Prostate gland (tissue), 2 donors: ENCODE data around the gene PARP15. TPM values are rescaled to one million over a fixed set of nuclear protein-coding genes. Genes with fewer than 3 reads are reported as not detected.

Experiments
- DNase-seq: peaks from one replicate; pipeline ENCODE4 v3.0.0-alpha.2; 2019; ENCODE audit warnings: low spot score
- H3K27ac ChIP-seq, 2 donors: fragments of 200-600 bp; sonication (generic); 2 replicates each; pipeline ENCODE4 v1.5.1; 2017 to 2019
- H3K27me3 ChIP-seq: fragments of 200-600 bp; sonication (generic); replicated peaks from 2 replicates; pipeline ENCODE4 v1.5.1; 2019; ENCODE audit not compliant: insufficient read depth
- H3K36me3 ChIP-seq, 2 donors: fragments of 200-600 bp; sonication (generic); 1 replicate in 1 of 2; 2 replicates in 1 of 2; pipeline versions ENCODE4 v1.5.1 to v1.8.1; 2017 to 2019
- H3K4me1 ChIP-seq: fragments of 200-600 bp; sonication (generic); replicated peaks from 2 replicates; pipeline ENCODE4 v1.5.1; 2019
- H3K4me3 ChIP-seq, 2 donors: fragments of 200-600 bp; sonication (generic); 2 replicates each; pipeline ENCODE4 v1.5.1; 2017 to 2019
- H3K9me3 ChIP-seq: fragments of 200-600 bp; sonication (generic); 2 replicates; pipeline ENCODE4 v1.5.1; 2017
- POLR2A ChIP-seq: fragments of 450-650 bp; IDR thresholded peaks from one replicate; pipeline ENCODE4 v1.6.1; 2016; ENCODE audit warnings: antibody characterized with exemption, mild to moderate bottlenecking
- POLR2AphosphoS5 ChIP-seq: sonication (generic); formaldehyde crosslinking; IDR thresholded peaks from one replicate; pipeline ENCODE4 v1.6.1; 2017; ENCODE audit warnings: antibody characterized with exemption
- WGBS: methylation state at CpG from one replicate; pipeline ENCODE4 v1.1.5; 2018; 5-methylcytosine and 5-hydroxymethylcytosine counted together
- intact Hi-C: fragments of 100-400 bp; cut with DNase I; formaldehyde crosslinking; loops from one replicate; pipeline ENCODE4 v1.14.2; 2022
- total RNA-seq, 2 donors: library from RNA; depleted of rRNA; stranded (reverse); fragments of >200 nt; gene quantifications; one replicate each; pipeline ENCODE4 v1.1.0, GENCODE V29; 2016
- TF ChIP-seq, protein P1 (sequence below), 4 experiments: fragments of 200-600 bp in 2 of 4; fragments of 450-650 bp in 2 of 4; sonication (generic) in 2 of 4; IDR thresholded peaks; 1 replicate in 3 of 4; 2 replicates in 1 of 4; pipeline ENCODE4 v1.5.1; 2016 to 2019; ENCODE audit warnings: antibody characterized with exemption in 4 of 4, mild to moderate bottlenecking in 2 of 4, moderate library complexity in 2 of 4

PARP15 gene
- total RNA-seq, 2 donors from 2014 or later: 0.23 to 2.7 TPM

- H3K36me3 ChIP-seq: peaks cover 5 to 11% of the 10 kb centered on the region in 2 donors
- TF ChIP-seq POLR2AphosphoS5 (no peak), POLR2A (no peak)
- TF ChIP-seq, protein P1, sequence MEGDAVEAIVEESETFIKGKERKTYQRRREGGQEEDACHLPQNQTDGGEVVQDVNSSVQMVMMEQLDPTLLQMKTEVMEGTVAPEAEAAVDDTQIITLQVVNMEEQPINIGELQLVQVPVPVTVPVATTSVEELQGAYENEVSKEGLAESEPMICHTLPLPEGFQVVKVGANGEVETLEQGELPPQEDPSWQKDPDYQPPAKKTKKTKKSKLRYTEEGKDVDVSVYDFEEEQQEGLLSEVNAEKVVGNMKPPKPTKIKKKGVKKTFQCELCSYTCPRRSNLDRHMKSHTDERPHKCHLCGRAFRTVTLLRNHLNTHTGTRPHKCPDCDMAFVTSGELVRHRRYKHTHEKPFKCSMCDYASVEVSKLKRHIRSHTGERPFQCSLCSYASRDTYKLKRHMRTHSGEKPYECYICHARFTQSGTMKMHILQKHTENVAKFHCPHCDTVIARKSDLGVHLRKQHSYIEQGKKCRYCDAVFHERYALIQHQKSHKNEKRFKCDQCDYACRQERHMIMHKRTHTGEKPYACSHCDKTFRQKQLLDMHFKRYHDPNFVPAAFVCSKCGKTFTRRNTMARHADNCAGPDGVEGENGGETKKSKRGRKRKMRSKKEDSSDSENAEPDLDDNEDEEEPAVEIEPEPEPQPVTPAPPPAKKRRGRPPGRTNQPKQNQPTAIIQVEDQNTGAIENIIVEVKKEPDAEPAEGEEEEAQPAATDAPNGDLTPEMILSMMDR (IDR thresholded peaks at IDR 0.05): no peak
Observed at GRCh38 chr3:122553171-122553570, 24.3 kb upstream of the PARP15 start.

DNA sequence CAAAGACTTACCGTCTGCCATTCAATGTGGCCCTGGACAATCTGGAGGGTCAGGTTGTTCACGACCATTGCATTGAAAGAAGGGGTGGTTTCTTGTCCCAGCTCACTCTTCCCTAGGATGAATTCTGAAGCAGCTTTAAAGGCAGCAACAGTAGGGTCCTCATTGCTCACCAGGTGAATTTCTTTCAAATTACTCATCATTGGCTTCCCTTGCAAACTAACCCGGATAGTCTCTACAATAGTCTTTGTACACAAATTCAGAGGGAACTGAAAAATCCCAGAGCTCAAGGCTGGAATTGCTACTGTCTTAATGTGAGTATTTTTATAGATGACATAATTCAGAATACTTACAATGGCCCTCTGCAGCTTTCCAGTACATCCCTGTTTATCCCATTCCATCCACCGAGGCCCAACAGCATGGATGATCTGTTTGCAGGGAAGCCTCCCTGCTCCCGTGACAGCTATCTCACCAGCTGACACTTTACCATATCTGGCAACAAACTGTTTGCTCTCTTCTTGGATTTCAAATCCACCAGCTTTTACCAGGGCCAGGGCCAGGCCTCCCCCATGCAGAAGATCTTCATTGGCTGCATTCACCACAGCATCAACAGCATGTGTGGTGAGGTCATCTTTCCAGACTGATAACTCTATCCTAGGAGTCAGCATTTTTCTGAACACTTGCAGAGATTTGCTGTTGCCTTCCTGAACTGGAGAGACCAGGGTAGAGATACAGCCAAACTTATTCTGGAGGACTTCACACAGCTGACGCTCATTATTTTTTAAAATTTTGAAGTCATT, 22.0 kb upstream of the PARP15 start:
- Histone ChIP-seq H3K4me3 (no peak overlapping the region), H3K27me3 (no peaks in the 10 kb centered on the region), H3K27ac (no peak overlapping the region), H3K9me3 (no peaks in the 10 kb centered on the region), H3K4me1 (no peaks in the 10 kb centered on the region), H3K36me3 (peaks cover 5 to 12% of the 10 kb centered on the region in 2 donors)
- WGBS: 88% methylated on average over 6 of the region's 6 CpGs
- TF ChIP-seq POLR2A (no peak), POLR2AphosphoS5 (no peak)
- TF ChIP-seq, protein P1 (IDR thresholded peaks at IDR 0.05): no peak
- no peak for DNase-seq
- intact Hi-C loops: no loop called here

More at GRCh38 chr3:122553171-122553570, 24.3 kb upstream of the PARP15 start:
- intact Hi-C loops: no loop called here
- Histone ChIP-seq H3K9me3 (no peaks in the 10 kb centered on the region), H3K27me3 (no peaks in the 10 kb centered on the region), H3K4me3 (no peak overlapping the region), H3K4me1 (no peaks in the 10 kb centered on the region), H3K27ac (no peak overlapping the region)
- no peak for DNase-seq
- WGBS: 52% methylated on average over 3 of the region's 3 CpGs

GRCh38 chr3:122557356-122557755, 20.1 kb upstream of the PARP15 start:
- Histone ChIP-seq H3K9me3 (no peaks in the 10 kb centered on the region), H3K36me3 (peaks cover 5 to 12% of the 10 kb centered on the region in 2 donors), H3K4me3 (no peak overlapping the region), H3K27me3 (no peaks in the 10 kb centered on the region), H3K4me1 (no peaks in the 10 kb centered on the region), H3K27ac (no peak overlapping the region)
- TF ChIP-seq, protein P1 (IDR thresholded peaks at IDR 0.05): no peak
- TF ChIP-seq POLR2A (no peak), POLR2AphosphoS5 (no peak)
- intact Hi-C loops: no loop called here
- 74% methylated on average over 5 of the region's 5 CpGs for WGBS
- DNase-seq: no peak

DNA sequence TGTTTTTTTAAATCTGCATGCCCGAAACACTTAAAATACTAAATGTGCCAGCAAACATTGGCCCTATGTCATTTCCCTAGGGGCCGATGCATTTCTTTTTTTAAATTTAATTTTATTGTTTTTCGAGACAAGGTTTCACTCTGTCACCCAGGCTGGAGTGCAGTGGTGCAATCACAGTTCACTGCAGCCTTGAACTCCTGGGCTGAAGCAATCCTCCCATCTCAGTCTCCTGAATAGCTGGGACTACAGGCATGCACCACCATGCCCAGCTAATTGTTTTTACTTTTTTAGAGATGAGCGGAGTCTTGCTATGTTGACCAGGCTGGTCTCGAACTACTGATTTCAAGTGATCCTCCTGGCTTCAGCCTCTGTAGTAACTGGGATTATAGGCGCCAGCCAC, 18.8 kb upstream of the PARP15 start:
- no peak for TF ChIP-seq POLR2A
- no peak for TF ChIP-seq POLR2AphosphoS5
- TF ChIP-seq, protein P1 (IDR thresholded peaks at IDR 0.05): no peak
- Histone ChIP-seq H3K36me3 (peaks cover 5 to 12% of the 10 kb centered on the region in 2 donors), H3K27me3 (no peaks in the 10 kb centered on the region), H3K9me3 (no peaks in the 10 kb centered on the region), H3K27ac (no peak overlapping the region), H3K4me1 (peaks cover 7% of the 10 kb centered on the region), H3K4me3 (no peak overlapping the region)
- intact Hi-C loops: no loop called here
- DNase-seq: no peak
- 94% methylated on average over 6 of the region's 6 CpGs for WGBS

- intact Hi-C loops: loop anchor here (2.0 to 5.0 kb wide), 2 partner anchors 119 to 237 kb away; partner anchors contain the start of gene SLC49A4
- DNase-seq: no peak
- no peak overlapping the region for H3K27ac ChIP-seq
- H3K27me3 ChIP-seq: no peaks in the 10 kb centered on the region
- peaks cover 7% of the 10 kb centered on the region for H3K4me1 ChIP-seq
- peaks cover 5 to 12% of the 10 kb centered on the region in 2 donors for H3K36me3 ChIP-seq
- no peak overlapping the region for H3K4me3 ChIP-seq
- TF ChIP-seq POLR2A: no peak
- TF ChIP-seq, protein P1 (IDR thresholded peaks at IDR 0.05): no peak
- no peak for TF ChIP-seq POLR2AphosphoS5
- H3K9me3 ChIP-seq: no peaks in the 10 kb centered on the region
- 87% methylated on average over 3 of the region's 3 CpGs for WGBS
Observed at GRCh38 chr3:122559906-122560305, 17.5 kb upstream of the PARP15 start.
